GM19438 (cell line): ENCODE results near the gene PPP2R5D.
"Not testable (repeated sequence)": the region's sequence is repeated elsewhere in the genome, so short reads cannot be mapped to it uniquely, and the experiment has no call there.

Experiments used
- ATAC-seq: cut with Tn5 transposase; IDR thresholded peaks from one replicate; pipeline ENCODE4 v1.9.1; 2021; ENCODE audit warnings: low read depth; ENCODE audit not compliant: unreplicated experiment

The PPP2R5D gene

DNA sequence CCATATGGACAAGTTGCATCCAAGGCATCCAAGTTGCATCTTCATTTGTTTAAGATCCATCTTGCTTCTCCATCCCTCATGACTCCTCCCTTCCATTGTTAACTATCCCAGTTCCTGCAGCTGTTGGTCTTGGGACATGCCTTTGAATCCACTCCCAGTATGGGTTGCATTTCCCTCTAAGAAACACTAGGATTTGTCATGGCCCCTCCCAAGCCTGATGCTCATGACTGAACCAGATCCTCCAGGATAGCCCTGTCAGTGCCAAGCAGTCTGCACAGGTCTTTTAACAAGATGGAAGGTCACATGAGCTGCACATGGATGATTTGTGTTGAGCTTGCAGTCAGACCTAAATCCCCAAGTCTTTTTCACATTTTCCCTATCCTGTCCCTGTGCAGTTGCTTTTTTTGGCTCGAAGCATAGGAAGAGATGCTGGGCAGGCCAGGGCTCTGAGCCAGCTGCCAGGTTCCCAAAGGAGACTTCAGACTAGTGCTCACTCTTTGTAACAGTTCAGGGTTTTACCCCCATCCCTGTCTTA, 4.2 kb downstream of the PPP2R5D start:
- no peak for ATAC-seq

DNA sequence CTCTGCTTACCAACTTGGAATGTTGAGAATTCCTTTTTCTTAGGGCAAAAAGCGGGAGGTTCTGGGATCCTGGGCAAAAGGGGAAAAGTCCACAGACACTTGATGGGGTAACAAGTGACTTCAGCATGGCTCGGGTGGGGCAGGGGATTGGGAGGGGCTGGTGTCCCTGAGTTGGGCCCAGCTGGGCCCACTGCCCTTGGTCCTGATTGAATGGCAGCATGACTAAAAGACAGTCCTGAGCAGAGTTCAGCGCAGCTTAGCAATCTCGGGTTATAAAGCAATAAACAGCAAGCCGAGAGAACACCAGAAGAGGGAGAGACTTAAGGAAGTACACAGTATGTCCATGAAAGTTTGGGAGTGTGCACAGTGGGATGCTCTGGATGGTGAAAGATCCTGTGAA, 5.6 kb downstream of the PPP2R5D start:
- no peak for ATAC-seq

DNA sequence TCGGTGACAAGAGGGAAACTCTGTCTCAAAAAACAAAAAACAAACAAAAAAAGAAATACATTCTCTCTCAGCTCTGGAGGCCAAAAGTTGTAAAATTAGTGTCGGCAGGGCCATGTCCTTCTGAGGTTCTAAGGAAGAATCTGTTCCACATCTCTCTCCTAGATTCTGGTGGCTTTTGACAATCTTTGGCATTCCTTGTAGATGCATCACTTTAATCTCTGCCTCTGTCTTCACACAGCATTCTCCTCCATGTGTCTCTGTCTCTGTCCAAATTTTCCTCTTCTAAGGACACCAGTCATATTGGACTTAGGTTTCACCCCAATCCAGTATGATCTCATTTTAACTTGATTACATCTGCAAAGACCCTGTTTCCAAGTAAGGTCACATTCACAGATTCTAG, 9.1 kb downstream of the PPP2R5D start:
- ATAC-seq: no peak

DNA sequence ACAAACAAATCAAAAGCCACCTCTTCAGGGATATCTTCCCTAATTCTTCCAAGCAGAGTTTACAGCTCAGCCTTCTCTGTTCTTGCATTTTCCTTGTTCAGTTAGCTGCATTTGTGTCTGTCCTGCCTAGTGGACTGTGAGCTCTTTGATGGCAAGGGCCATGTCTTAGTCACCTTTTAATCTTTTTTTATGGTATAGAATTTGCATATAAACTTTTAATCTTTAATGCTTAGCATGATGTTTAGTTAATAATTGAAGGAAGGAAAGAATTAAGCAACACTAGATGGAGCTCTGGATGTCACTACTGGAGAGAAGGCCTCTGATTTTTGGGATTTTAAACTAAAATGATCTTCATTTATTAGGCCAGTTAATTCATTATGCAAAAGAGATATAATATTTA, 12.1 kb downstream of the PPP2R5D start:
- ATAC-seq: no peak

DNA sequence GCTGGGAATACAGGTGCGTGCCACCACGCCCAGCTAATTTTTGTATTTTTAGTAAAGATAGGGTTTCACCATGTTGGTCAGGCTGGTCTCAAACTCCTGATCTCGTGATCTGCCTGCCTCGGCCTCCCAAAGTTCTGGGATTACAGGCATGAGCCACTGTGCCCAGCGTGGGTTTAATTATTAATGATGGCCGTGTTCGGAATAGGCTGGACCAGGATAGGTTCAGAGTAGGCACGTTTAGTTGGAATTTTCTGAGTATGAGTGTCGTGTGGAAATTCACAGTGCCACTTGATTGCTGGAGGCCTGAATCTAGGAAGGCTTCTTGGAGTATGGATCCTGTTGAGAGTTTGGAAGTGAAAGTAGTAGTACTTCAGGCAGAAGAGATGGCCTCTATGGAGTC, 13.8 kb downstream of the PPP2R5D start:
- not testable (repeated sequence) for ATAC-seq

DNA sequence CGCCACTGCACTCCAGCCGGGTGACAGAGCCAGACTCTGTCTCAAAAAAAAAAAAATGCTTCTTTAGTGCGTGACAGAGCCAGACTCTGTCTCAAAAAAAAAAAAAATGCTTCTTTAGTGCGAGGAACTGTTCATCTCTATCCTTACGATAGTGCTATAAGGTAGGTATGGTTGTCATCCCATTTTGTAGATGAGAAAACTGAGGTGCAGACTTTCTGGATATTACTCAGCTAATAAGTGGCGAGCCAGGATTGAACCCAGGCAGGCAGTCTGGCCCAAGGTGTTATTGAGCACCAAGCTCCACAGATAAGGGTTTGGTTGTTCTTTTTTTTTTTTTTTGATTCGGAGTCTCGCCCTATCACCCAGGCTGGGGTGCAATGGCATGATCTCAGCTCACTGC, 17.5 kb downstream of the PPP2R5D start:
- ATAC-seq: no peak

DNA sequence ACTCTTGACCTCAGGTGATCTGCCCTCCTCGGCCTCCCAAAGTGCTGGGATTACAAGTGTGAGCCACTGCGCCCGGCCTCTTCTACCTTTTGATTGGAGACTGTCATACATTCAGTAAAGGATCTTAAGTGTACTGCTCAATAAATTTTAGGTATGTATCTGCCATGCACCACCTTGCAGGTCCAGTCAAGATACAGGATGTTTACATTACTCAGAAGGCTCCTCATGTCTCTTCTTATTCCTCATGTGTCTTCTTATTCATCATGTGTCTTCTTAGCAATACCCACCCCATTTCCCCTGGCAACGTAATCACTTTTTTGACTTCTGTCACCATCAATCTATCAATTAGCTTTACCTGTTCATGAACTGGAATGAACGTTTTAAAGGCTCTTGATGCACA, 21.5 kb downstream of the PPP2R5D start:
- ATAC-seq: no peak

DNA sequence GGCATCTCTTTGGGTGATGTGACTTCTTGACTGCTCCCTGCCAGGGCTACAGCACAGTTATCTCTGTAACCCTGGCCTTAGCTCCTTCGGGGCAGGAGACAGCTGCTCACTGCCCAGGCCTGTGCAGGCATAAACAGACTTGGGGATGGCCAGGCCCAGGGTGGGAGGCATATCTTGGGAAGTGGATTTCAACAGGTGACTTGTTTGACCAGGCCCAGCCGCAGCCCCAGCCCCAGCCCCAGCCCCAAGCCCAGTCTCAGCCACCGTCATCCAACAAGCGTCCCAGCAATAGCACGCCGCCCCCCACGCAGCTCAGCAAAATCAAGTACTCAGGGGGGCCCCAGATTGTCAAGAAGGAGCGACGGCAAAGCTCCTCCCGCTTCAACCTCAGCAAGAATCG, 21.9 kb downstream of the PPP2R5D start:
- ATAC-seq: no peak

DNA sequence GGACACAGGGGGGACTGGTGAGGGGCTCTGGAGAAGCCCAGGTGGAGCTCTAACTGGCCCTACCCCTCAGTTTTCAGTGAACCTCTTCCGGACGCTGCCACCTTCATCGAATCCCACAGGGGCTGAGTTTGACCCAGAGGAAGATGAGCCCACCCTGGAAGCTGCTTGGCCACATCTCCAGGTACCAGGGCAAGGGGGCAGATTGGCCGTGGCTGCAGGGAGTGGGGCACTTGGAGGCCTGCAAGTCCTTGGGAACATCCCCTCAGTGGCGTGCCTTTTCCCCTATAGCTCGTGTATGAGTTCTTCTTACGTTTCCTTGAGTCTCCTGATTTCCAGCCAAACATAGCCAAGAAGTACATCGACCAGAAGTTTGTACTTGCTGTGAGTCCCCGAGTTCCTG, 22.8 kb downstream of the PPP2R5D start:
- ATAC-seq: no peak

DNA sequence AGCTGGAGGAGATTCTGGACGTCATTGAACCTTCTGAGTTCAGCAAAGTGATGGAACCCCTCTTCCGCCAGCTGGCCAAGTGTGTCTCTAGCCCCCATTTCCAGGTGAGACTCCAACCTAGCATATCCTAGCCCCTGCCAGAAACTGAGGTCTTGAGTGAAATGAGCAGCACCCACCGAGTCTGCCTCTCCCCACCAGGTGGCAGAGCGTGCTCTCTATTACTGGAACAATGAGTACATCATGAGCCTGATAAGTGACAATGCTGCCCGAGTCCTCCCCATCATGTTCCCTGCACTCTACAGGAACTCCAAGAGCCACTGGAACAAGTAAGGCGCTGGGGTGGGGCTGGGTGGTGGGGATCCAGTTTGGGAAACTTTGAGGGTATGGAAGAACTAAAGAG, 24.8 kb downstream of the PPP2R5D start:
- no peak for ATAC-seq

DNA sequence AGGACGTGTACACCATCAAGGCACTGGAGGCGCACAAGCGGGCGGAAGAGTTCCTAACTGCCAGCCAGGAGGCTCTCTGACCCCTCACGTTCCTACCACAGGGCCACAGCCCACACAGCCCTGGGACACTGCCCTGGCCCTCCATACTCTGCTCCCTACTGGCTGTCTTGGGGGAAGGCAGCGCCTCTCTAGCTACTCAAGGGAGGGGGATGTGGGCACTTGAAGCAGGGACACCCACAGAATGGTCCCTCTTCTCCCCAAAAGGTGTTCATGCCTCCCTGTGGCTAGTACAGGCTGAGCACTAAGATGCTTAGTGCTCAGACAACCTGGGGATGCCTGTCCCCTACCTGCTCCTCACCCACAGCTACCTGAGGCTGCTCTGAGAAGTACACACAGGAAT, 26.8 kb downstream of the PPP2R5D start:
- ATAC-seq: no peak

DNA sequence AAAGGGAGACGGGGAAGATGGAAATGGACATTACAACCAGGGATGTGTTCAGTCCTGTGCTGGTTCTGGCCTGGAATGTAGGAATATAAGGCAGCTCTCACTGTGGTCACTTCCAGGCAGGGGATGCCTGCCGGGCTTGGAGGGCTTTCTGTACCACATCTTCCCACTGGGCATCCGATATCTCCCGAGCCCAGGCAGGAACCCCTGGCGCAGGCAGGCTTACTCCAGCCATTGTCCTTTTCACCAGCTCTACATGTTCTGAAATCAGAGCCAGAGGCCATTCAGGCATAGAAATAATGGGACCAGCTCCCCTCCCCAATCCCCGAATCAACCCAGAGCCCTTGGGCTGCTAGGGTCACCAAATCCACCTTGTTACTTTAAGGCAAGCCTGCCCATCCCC, 28.0 kb downstream of the PPP2R5D start:
- no peak for ATAC-seq

DNA sequence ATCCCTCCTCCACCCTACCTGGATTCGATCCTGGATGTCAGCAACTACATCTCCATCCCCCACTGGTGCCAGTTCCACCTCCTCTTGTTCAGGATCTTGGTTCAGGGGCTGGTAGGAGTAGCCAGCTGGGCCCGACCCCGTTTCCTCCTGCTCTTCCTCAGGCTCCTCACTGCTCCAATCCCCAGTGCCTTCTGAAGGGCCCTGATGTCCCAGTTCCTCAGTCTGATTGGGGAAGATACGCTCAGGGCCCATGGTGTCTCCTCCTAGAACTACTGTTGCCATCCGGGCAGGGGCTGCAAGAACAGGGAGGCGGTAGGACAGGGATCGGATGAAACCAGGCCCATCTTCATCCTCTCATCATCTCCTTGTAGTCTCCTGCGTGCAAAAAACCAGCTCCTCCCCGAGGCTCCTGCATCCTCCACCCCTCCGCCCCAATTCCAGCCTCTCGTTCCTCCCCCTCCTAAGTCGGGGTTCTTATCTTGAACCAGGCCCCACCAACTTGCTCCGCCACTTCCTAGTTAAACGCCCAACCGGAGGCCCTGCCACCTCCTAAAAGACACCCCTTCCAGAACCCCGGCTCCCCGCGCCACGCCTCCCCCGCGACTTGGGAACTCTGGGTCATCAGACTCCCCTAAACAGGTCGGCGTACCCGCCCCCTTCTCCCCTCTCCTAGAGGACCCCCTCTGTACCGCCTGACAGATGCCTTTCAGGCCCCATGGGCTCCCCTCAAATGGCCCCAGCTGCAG, 28.9 kb downstream of the PPP2R5D start:
- peak; percentile 13 for ATAC-seq

DNA sequence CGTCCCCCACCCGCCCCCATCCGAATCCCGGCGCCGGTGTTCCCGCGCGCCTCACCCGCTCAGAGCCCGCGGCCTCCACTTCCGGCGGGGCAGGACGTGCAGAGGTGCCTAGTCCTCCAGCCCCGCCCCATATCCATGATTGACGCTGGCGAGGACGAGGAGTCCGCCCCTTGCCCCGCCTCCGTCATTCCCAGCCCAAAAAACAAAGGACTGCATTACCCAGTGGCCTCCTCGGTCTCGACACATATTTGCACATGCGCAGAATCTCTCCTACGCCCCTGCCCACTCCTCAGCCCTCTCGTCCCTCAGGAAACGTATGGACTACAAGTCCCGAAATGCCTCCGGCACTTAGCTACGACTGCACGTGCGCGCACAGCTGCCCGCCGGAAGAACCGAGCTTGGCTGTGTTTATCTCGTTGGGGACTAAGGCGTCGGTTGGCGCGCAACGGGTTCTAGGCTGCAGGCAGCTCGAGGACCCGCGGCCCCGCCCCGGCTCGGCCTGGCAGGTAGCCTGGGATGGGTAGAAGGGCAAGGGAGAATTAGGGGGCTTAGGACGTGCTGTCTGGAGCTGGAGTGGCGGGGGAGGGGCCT, 29.6 kb downstream of the PPP2R5D start, which contains the start of the genes KLHDC3 and MEA1:
TSS of gene KLHDC3 (plus strand) at position 407 of the 591 bp plus-strand sequence. CDS start 2,944 bp downstream, outside the sequence.
TSS of gene MEA1 (minus strand) at position 104 of the 591 bp plus-strand sequence. CDS start 133 bp downstream, outside the sequence.
- ATAC-seq: peak; percentile 93

DNA sequence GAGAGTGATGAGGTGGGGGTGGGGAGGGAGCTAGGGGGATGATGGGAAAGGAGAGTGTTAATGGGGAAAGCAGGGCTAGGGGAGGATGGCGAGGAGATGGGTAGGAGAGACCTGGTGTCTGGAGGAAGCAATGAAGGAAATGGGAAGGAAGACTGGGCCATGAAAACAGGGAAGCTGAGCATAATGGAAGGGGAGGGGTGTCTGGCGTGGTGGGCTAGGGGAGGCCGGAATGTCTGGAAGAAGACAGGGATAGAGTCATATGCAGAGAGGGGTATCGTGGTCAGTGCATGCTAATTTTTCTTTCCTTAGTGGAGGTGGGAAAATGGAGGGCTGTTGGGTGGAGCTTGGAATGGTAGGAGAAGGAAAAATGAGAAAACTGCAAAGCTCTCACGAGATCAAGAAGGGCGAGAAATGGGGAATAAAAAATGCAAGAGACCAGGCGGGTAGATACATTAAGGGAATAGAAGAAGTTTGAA, 30.1 kb downstream of the PPP2R5D start:
- ATAC-seq: no peak

DNA sequence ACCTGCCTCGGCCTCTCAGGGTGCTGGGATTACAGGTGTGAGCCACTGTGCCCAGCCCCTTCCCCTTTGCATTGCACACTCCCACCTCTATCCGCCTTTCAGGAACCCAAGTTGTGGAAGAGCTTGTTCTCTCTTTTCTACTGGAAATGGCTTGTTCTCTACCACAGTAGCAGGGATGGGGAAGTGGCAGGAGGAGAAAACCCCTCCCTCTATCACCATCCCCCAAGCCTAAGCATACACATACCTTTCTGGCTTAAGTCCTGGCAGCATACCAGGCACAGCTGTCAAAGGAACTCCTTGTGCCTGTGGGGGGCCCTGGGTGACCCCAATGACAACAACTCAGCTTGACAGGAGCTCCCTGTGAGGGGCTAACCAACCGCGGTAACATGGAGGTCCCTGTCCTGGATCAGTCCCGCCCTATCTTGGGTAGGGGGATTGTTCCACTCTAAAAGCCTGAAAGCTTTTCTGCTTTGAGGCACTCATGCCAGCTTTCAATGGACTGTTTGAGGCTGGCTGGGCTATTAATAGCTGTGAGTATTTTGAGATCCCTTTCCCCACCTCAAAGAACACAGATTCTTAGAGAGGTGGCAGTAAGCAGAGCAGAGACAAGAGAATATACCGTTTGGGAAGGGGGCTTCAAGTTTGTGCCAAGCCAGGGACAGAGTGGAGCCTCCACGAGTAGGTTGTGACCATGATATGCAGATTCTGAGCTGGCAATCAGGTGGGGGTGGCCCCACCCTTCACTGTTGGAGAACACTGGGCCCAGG, 32.0 kb downstream of the PPP2R5D start:
- no peak for ATAC-seq

DNA sequence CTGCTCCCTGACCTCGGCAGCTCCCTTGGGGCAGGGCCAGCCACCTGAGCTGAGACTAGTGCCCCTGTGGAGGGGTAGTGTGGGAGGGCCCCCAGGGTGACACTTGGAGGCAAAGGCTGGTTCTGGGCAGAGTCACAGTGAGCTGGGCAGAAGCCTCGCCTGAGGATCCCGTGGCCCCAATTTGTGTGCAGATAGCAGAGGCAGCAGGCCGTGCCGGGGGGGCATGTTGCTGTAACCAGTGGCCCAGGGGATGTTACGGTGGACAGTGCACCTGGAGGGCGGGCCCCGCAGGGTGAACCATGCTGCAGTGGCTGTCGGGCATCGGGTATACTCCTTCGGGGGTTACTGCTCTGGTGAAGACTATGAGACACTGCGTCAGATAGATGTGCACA, 32.6 kb downstream of the PPP2R5D start:
- ATAC-seq: no peak

DNA sequence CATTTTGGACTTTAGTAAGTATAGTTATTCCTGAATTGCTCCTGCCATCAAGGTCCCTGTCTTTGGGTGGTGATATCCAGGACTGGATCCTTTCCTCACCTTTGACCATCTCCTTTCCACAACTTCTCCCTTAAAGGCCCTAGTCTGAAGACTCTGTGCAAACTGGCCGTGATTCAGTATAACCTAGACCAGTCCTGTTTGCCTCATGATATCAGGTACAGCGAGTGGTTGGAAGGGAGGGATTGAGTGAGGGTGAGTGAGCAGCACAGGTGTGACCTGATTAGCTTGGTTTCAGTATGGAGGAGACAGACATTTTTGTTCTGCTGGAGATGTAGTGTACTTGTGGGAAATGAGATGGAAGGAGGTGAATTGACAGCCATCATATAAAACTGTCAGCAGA, 34.8 kb downstream of the PPP2R5D start:
- no peak for ATAC-seq

DNA sequence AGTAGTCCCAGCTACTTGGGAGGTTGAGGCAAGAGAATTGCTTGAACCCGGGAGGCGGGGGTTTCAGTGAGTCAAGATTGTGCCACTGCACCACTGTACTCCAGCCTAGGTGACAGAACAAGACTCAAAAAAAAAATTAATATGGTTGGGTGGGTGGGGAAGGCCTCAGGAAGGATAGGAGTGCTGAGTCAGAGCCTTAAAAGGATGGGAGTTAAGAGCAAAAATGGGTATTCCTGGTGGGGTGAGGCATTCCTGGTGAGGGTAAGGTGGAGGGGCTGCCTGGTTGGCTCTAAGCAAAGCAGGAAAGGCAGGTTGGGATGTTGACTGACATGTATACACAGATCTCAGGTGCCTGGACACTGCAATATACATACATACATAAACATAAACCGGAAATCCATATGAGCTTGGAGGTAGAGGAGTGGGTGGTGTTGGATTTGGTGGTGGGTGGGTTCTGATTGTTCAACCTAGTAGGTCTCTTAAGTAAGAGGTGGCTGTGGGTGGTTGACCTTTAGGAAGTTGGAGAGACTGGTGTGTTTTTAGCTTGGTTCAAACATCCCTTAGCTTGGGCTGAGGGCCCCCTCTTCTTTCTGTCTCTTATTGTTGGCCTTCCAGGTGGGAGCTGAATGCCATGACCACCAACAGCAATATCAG, 35.8 kb downstream of the PPP2R5D start:
- no peak for ATAC-seq

DNA sequence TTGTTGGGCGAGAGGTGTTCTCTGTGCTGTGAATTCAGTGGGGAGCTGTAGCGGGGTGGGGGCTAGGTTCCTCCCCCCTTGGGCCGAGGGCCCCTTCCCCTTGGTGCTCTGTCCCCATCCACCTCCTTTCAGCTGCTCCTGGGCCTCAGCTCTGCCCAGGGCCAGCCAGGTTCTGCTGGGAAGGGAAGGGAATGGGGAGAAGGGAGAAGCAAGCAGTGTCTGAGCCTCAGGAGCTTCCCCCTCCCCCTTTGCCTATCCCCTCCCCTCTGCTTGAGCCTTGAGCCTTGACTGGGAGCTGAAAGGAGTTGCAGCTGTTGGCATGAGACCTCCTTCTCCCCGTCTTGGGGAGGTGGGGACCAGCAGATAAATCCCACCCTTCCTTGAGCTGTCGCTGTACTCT, 36.5 kb downstream of the PPP2R5D start:
- ATAC-seq: no peak
